ENCODE data around the gene RND1. TPM values are rescaled to one million over a fixed set of nuclear protein-coding genes. Genes with fewer than 3 reads are reported as not detected.
A peak's percentile ranks its signal among the peaks of the same experiment; 100 is the strongest.
"Not testable (repeated sequence)": the region's sequence is repeated elsewhere in the genome, so short reads cannot be mapped to it uniquely, and the experiment has no call there.

RND1 gene
- 1 to 10 TPM in 3 of 4 donors, under 1 TPM in 1; 0.68 to 3.0 (median 1.6) TPM for total RNA-seq

GRCh38 chr12:48865281-48866051, at the start of gene RND1:
Gene RND1 (minus strand): TSS chr12:48865870. CDS start chr12:48865767, 103 bp downstream.
- 3% methylated on average over 16 to 23 of the region's 32 CpGs for WGBS, 2 donors
- intact Hi-C loops (cut with DNase I): no loop called here
- TF ChIP-seq CTCF (IDR thresholded peaks at IDR 0.05): no peak
- peak; percentile 33 to 99 for TF ChIP-seq POLR2A (IDR thresholded peaks at IDR 0.05)

GRCh38 chr12:48910196-48910595, 44.5 kb upstream of the RND1 start:
- no peaks in the 10 kb centered on the region for H3K36me3 ChIP-seq
- TF ChIP-seq CTCF (IDR thresholded peaks at IDR 0.05) (no peak), POLR2A (IDR thresholded peaks at IDR 0.05) (no peak)

More at GRCh38 chr12:48865281-48866051, at the start of gene RND1:
- H3K36me3 ChIP-seq: no peaks in the 10 kb centered on the region
- peak within 1 kb of the TSS; percentile 15 to 47 (median 47) for H3K4me3 ChIP-seq (replicated peaks in 1 of 3)
- peak within 1 kb of the TSS; percentile 76 to 81 (median 76) for H3K27ac ChIP-seq
- no peaks in the 10 kb centered on the region for H3K9me3 ChIP-seq
- peaks cover 36 to 43% of the 10 kb centered on the region in 2 donors for H3K4me1 ChIP-seq
- no peaks in the 10 kb centered on the region for H3K27me3 ChIP-seq
- peak; percentile 91 to 93 for DNase-seq

GRCh38 chr12:48909698-48910097, 44.0 kb upstream of the RND1 start:
- H3K4me3 ChIP-seq (replicated peaks in 1 of 3); intact Hi-C loops (cut with DNase I); H3K27ac ChIP-seq; DNase-seq; H3K9me3 ChIP-seq; H3K36me3 ChIP-seq; H3K27me3 ChIP-seq; H3K4me1 ChIP-seq: not testable (repeated sequence)
- 87 to 89% methylated on average over 11 of the region's 11 CpGs for WGBS, 2 donors

More at GRCh38 chr12:48910196-48910595, 44.5 kb upstream of the RND1 start:
- H3K27ac ChIP-seq: no peak overlapping the region
- no peaks in the 10 kb centered on the region for H3K27me3 ChIP-seq
- H3K4me3 ChIP-seq (replicated peaks in 1 of 3): no peak overlapping the region
- intact Hi-C loops (cut with DNase I): no loop called here
- no peak for DNase-seq
- H3K4me1 ChIP-seq: no peaks in the 10 kb centered on the region
- H3K9me3 ChIP-seq: no peaks in the 10 kb centered on the region

GRCh38 chr12:48907245-48907644, 41.6 kb upstream of the RND1 start:
- Histone ChIP-seq H3K4me1 (peaks cover 0 to 6% of the 10 kb centered on the region in 2 donors), H3K27ac (no peak overlapping the region), H3K27me3 (no peaks in the 10 kb centered on the region), H3K36me3 (no peaks in the 10 kb centered on the region), H3K9me3 (no peaks in the 10 kb centered on the region), H3K4me3 (replicated peaks in 1 of 3) (no peak overlapping the region)
- WGBS, 2 donors: 62 to 71% methylated on average over 3 of the region's 3 CpGs
- intact Hi-C loops (cut with DNase I): no loop called here
- no peak for DNase-seq
- TF ChIP-seq CTCF (IDR thresholded peaks at IDR 0.05) (no peak), POLR2A (IDR thresholded peaks at IDR 0.05) (no peak)

GRCh38 chr12:48903982-48904411, 38.3 kb upstream of the RND1 start:
- Histone ChIP-seq H3K4me1 (peaks cover 0 to 6% of the 10 kb centered on the region in 2 donors), H3K4me3 (replicated peaks in 1 of 3) (peak overlapping the region in 2 of 3 donors; percentile 13 to 20), H3K9me3 (no peaks in the 10 kb centered on the region), H3K27ac (no peak overlapping the region), H3K36me3 (no peaks in the 10 kb centered on the region), H3K27me3 (no peaks in the 10 kb centered on the region)
- peak; percentile 77 to 78 for DNase-seq
- TF ChIP-seq POLR2A (IDR thresholded peaks at IDR 0.05): no peak
- peak in 4 of 6 experiments; percentile 49 to 74 (median 62) for TF ChIP-seq CTCF (IDR thresholded peaks at IDR 0.05)
- intact Hi-C loops (cut with DNase I): no loop called here
- WGBS, 2 donors: 1% methylated on average over 15 to 19 of the region's 19 CpGs

All from thyroid gland (tissue), 4 donors.